ENCODE measurements around the gene SIK2. TPM values are rescaled to one million over a fixed set of nuclear protein-coding genes. Genes with fewer than 3 reads are reported as not detected.

SIK2 gene
- total and polyA plus RNA-seq, 2 donors (not counting 1 experiment from before 2014, with no cell fraction given), result 4.9 to 21.8 TPM

DNA sequence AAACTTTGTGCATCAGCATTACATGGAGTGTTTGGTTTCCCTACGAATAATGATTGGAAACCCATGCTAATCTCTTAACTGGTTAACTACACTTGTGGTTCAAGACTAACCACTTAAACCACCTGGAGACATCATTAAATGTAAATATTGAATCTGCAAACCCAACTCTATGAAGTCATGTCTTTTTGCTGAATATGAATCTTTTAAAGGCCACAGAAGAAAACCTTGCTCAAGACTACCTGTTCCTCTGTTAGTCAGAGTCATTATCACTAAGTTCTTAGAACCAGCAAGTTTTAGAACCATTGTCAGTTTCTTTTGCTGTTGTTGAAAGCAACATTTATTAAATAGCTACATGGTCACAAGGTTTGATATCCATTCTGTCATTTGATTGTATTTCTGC is 70.7 kb downstream of the SIK2 start:
- no peaks in the 10 kb centered on the region for H3K27me3 ChIP-seq (replicated peaks in 1 of 4; ENCODE audit: control extremely low read depth in 1 of 4, control insufficient read depth in 3 of 4, insufficient read depth in 4 of 4, low read length in 3 of 4)
- Mint-ChIP-seq H3K4me3 (no peak overlapping the region), H3K4me1 (no peaks in the 10 kb centered on the region), H3K9me3 (ENCODE audit: insufficient read depth) (peaks cover 4% of the 10 kb centered on the region), H3K27ac (no peak overlapping the region), H3K27me3 (no peaks in the 10 kb centered on the region)
- no peaks in the 10 kb centered on the region for H4K20me1 ChIP-seq (ENCODE audit: control insufficient read depth, insufficient read depth, low read length, poor library complexity, severe bottlenecking)
- no peak overlapping the region for H3K27ac ChIP-seq (ENCODE audit: low read length in 2 of 2)
- no CpG with 5 or more reads among the region's 1 CpG for WGBS (ENCODE audit: insufficient coverage)
- ChIA-PET CTCF (no interaction called here), POLR2A (no interaction called here)
- no peak for DNase-seq
- no peak overlapping the region for H3K4me2 ChIP-seq (replicated peaks; ENCODE audit: low read depth, low read length, poor library complexity, severe bottlenecking)
- peaks cover 8 to 12% of the 10 kb centered on the region in 2 experiments for H3K36me3 ChIP-seq (replicated peaks in 1 of 2; ENCODE audit: control extremely low read depth in 1 of 2, control insufficient read depth in 1 of 2, extremely low read depth in 1 of 2, insufficient read depth in 2 of 2, low read length in 1 of 2)
- no peak overlapping the region for H3K4me3 ChIP-seq (ENCODE audit: control extremely low read depth in 1 of 5, extremely low read depth in 1 of 5, insufficient read depth in 1 of 5, low read depth in 2 of 5, low read length in 4 of 5)
- H3K79me2 ChIP-seq (ENCODE audit: control insufficient read depth, insufficient read depth, low read length), result no peaks in the 10 kb centered on the region
- no peak overlapping the region for H2AFZ ChIP-seq (ENCODE audit: insufficient read depth, low read depth, low read length, poor library complexity, severe bottlenecking)
- H3K9me3 ChIP-seq (ENCODE audit: control extremely low read depth in 1 of 3, control insufficient read depth in 2 of 3, insufficient read depth in 1 of 3, low read length in 2 of 3), result peaks cover 0 to 5% (median 0%) of the 10 kb centered on the region in 3 donors
- no peak overlapping the region for H3K9ac ChIP-seq (ENCODE audit: low read length)
- TF ChIP-seq, protein P1, sequence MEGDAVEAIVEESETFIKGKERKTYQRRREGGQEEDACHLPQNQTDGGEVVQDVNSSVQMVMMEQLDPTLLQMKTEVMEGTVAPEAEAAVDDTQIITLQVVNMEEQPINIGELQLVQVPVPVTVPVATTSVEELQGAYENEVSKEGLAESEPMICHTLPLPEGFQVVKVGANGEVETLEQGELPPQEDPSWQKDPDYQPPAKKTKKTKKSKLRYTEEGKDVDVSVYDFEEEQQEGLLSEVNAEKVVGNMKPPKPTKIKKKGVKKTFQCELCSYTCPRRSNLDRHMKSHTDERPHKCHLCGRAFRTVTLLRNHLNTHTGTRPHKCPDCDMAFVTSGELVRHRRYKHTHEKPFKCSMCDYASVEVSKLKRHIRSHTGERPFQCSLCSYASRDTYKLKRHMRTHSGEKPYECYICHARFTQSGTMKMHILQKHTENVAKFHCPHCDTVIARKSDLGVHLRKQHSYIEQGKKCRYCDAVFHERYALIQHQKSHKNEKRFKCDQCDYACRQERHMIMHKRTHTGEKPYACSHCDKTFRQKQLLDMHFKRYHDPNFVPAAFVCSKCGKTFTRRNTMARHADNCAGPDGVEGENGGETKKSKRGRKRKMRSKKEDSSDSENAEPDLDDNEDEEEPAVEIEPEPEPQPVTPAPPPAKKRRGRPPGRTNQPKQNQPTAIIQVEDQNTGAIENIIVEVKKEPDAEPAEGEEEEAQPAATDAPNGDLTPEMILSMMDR (IDR thresholded peaks at IDR 0.05), result no peak
- TF ChIP-seq EZH2 (IDR thresholded peaks at IDR 0.05; ENCODE audit: borderline replicate concordance, insufficient read depth, low read depth, low read length, poor library complexity, severe bottlenecking), result no peak
- no peak for ATAC-seq (ENCODE audit: low read depth)
- no peaks in the 10 kb centered on the region for H3K4me1 ChIP-seq (ENCODE audit: control insufficient read depth in 2 of 2, insufficient read depth in 2 of 2, low read length in 2 of 2)
- intact Hi-C loops (cut with micrococcal nuclease), result no loop called here

DNA sequence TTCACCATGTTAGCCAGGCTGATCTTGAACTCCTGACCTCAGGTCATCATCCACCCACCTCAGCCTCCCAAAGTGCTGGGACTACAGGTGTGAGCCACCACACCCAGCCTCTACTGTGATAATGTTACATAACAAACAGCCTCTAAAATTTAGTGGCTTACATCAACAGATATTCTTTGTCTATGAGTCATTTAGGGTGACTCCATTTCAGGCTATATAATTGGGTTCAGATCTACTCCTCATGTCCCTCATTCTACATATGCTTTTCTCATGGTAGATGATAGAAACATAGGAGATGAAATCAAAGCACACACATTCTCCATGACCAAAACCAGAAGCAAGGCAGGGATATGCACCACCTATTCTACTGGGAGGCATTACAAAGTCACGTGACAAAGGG is 72.7 kb downstream of the SIK2 start:
- WGBS (ENCODE audit: insufficient coverage), result no CpG with 5 or more reads among the region's 1 CpG
- intact Hi-C loops (cut with micrococcal nuclease), result no loop called here
- Histone ChIP-seq H3K36me3 (replicated peaks in 1 of 2; ENCODE audit: control extremely low read depth in 1 of 2, control insufficient read depth in 1 of 2, extremely low read depth in 1 of 2, insufficient read depth in 2 of 2, low read length in 1 of 2) (peaks cover 8 to 12% of the 10 kb centered on the region in 2 experiments), H4K20me1 (ENCODE audit: control insufficient read depth, insufficient read depth, low read length, poor library complexity, severe bottlenecking) (no peaks in the 10 kb centered on the region), H3K9ac (ENCODE audit: low read length) (no peak overlapping the region), H3K4me2 (replicated peaks; ENCODE audit: low read depth, low read length, poor library complexity, severe bottlenecking) (no peak overlapping the region), H3K4me1 (ENCODE audit: control insufficient read depth in 2 of 2, insufficient read depth in 2 of 2, low read length in 2 of 2) (no peaks in the 10 kb centered on the region), H3K9me3 (ENCODE audit: control extremely low read depth in 1 of 3, control insufficient read depth in 2 of 3, insufficient read depth in 1 of 3, low read length in 2 of 3) (peaks cover 0 to 5% (median 0%) of the 10 kb centered on the region in 3 donors), H3K27ac (ENCODE audit: low read length in 2 of 2) (no peak overlapping the region), H3K27me3 (replicated peaks in 1 of 4; ENCODE audit: control extremely low read depth in 1 of 4, control insufficient read depth in 3 of 4, insufficient read depth in 4 of 4, low read length in 3 of 4) (no peaks in the 10 kb centered on the region), H3K4me3 (ENCODE audit: control extremely low read depth in 1 of 5, extremely low read depth in 1 of 5, insufficient read depth in 1 of 5, low read depth in 2 of 5, low read length in 4 of 5) (no peak overlapping the region), H3K79me2 (ENCODE audit: control insufficient read depth, insufficient read depth, low read length) (no peaks in the 10 kb centered on the region), H2AFZ (ENCODE audit: insufficient read depth, low read depth, low read length, poor library complexity, severe bottlenecking) (no peak overlapping the region)
- DNase-seq (no peak), ATAC-seq (ENCODE audit: low read depth) (no peak)
- H3K4me1 Mint-ChIP-seq, result no peaks in the 10 kb centered on the region
- H3K27ac Mint-ChIP-seq, result no peak overlapping the region
- H3K4me3 Mint-ChIP-seq, result no peak overlapping the region
- peaks cover 4% of the 10 kb centered on the region for H3K9me3 Mint-ChIP-seq (ENCODE audit: insufficient read depth)
- H3K27me3 Mint-ChIP-seq, result no peaks in the 10 kb centered on the region
- CTCF ChIA-PET, result no interaction called here
- POLR2A ChIA-PET, result no interaction called here
- TF ChIP-seq, protein P1 (IDR thresholded peaks at IDR 0.05), result no peak
- no peak for TF ChIP-seq EZH2 (IDR thresholded peaks at IDR 0.05; ENCODE audit: borderline replicate concordance, insufficient read depth, low read depth, low read length, poor library complexity, severe bottlenecking)
